PFSK-1 (cell line): ENCODE results near the gene MRAP.

ENCODE experiments used
- POLR2AphosphoS5 ChIP-seq: IDR thresholded peaks from 2 replicates; pipeline ENCODE4 v1.6.1; 2012; ENCODE audit warnings: low read depth, mild to moderate bottlenecking, control low read depth, low read length, moderate library complexity
- SIN3A ChIP-seq: IDR thresholded peaks from 2 replicates; pipeline ENCODE4 v1.6.1; 2012; ENCODE audit warnings: mild to moderate bottlenecking, low read length, moderate library complexity, borderline replicate concordance; ENCODE audit not compliant: insufficient read depth
- TAF1 ChIP-seq: IDR thresholded peaks from 2 replicates; pipeline ENCODE4 v1.6.1; 2012; ENCODE audit warnings: low read length, control low read depth, borderline replicate concordance; ENCODE audit not compliant: insufficient read depth
- TF ChIP-seq, protein P1 (sequence below), 2 experiments: IDR thresholded peaks; 2 replicates each; pipeline versions ENCODE4 v1.6.1 to v1.8.0; 2011 to 2012; ENCODE audit warnings: low read depth in 2 of 2, low read length in 2 of 2, control low read depth in 1 of 2, inconsistent platforms in 1 of 2, mild to moderate bottlenecking in 1 of 2, moderate library complexity in 1 of 2; ENCODE audit not compliant: insufficient read depth in 1 of 2

DNA sequence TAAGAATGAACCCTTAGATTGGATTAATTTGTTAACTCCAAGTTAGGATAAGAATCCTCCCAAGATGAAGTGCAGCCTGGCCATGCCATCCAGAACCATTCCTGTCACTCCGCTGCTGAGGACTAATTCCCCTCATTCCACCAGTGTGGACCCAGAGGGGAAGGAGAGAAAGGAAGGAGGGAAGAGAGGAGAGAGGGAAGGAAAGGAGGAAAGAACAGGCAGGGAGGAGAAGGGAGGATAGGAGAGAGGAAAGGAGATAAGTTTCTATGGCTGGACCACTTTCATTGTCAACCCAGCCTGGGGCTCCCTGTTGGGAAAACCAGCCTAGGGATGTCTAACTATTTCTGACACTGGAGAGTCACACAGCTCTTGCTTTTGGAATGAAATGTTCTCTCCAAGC lies 4.7 kb downstream of the MRAP start:
- TF ChIP-seq POLR2AphosphoS5 (no peak), TAF1 (no peak), SIN3A (no peak)
- TF ChIP-seq, protein P1, sequence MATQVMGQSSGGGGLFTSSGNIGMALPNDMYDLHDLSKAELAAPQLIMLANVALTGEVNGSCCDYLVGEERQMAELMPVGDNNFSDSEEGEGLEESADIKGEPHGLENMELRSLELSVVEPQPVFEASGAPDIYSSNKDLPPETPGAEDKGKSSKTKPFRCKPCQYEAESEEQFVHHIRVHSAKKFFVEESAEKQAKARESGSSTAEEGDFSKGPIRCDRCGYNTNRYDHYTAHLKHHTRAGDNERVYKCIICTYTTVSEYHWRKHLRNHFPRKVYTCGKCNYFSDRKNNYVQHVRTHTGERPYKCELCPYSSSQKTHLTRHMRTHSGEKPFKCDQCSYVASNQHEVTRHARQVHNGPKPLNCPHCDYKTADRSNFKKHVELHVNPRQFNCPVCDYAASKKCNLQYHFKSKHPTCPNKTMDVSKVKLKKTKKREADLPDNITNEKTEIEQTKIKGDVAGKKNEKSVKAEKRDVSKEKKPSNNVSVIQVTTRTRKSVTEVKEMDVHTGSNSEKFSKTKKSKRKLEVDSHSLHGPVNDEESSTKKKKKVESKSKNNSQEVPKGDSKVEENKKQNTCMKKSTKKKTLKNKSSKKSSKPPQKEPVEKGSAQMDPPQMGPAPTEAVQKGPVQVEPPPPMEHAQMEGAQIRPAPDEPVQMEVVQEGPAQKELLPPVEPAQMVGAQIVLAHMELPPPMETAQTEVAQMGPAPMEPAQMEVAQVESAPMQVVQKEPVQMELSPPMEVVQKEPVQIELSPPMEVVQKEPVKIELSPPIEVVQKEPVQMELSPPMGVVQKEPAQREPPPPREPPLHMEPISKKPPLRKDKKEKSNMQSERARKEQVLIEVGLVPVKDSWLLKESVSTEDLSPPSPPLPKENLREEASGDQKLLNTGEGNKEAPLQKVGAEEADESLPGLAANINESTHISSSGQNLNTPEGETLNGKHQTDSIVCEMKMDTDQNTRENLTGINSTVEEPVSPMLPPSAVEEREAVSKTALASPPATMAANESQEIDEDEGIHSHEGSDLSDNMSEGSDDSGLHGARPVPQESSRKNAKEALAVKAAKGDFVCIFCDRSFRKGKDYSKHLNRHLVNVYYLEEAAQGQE (IDR thresholded peaks at IDR 0.05; ENCODE audit: insufficient read depth in 1 of 2, low read depth in 2 of 2, low read length in 2 of 2) = no peak
